NCI-H2227 treated with DMSO at 0.1 percent for 48 hours (cell line): Measurements from ENCODE around the gene FPR2.
"Not testable (repeated sequence)": the region's sequence is repeated elsewhere in the genome, so short reads cannot be mapped to it uniquely, and the experiment has no call there.

Experiments
- DNase-seq: peaks from one replicate; lab custom pipeline; 2025; lab: John Stamatoyannopoulos, UW

Gene FPR2

GRCh38 chr19:51783372-51783771, 22.4 kb downstream of the FPR2 start:
- no peak for DNase-seq

GRCh38 chr19:51784109-51784785, 23.3 kb downstream of the FPR2 start:
- no peak for DNase-seq

GRCh38 chr19:51784922-51785690, 24.1 kb downstream of the FPR2 start:
- DNase-seq, result no peak

- no peak for DNase-seq
Observed at GRCh38 chr19:51786646-51787494, 25.9 kb downstream of the FPR2 start.

- DNase-seq, result no peak
Observed at GRCh38 chr19:51788029-51788428, 27.0 kb downstream of the FPR2 start.

GRCh38 chr19:51789061-51789795, 28.2 kb downstream of the FPR2 start:
- DNase-seq, result no peak

- DNase-seq, result no peak
Observed at GRCh38 chr19:51792932-51793331, 32.0 kb downstream of the FPR2 start.

GRCh38 chr19:51793994-51794393, 33.0 kb downstream of the FPR2 start:
- no peak for DNase-seq

GRCh38 chr19:51794885-51795490, 34.0 kb downstream of the FPR2 start, which contains the start of gene FPR3:
FPR3 (plus strand) TSS chr19:51795157; CDS start chr19:51823749, 28,592 bp downstream.
- no peak for DNase-seq

GRCh38 chr19:51796195-51796679, 35.3 kb downstream of the FPR2 start:
- DNase-seq, result no peak

GRCh38 chr19:51797480-51797879, 36.5 kb downstream of the FPR2 start:
- DNase-seq, result no peak

- no peak for DNase-seq
Observed at GRCh38 chr19:51798062-51798461, 37.1 kb downstream of the FPR2 start.

GRCh38 chr19:51799034-51799773, 38.2 kb downstream of the FPR2 start:
- DNase-seq, result no peak

- DNase-seq, result no peak
Observed at GRCh38 chr19:51799774-51800472, 38.9 kb downstream of the FPR2 start.

- DNase-seq, result no peak
Observed at GRCh38 chr19:51800473-51801244, 39.7 kb downstream of the FPR2 start.

- no peak for DNase-seq
Observed at GRCh38 chr19:51802775-51803174, 41.8 kb downstream of the FPR2 start.

- DNase-seq, result no peak
Observed at GRCh38 chr19:51803519-51803918, 42.5 kb downstream of the FPR2 start.

GRCh38 chr19:51803967-51804366, 43.0 kb downstream of the FPR2 start:
- DNase-seq, result no peak

GRCh38 chr19:51804789-51805188, 43.8 kb downstream of the FPR2 start:
- not testable (repeated sequence) for DNase-seq
